ENCODE data around the gene RSRC1.
A peak's percentile ranks its signal among the peaks of the same experiment; 100 is the strongest.
"Not testable (repeated sequence)": the region's sequence is repeated elsewhere in the genome, so short reads cannot be mapped to it uniquely, and the experiment has no call there.

The RSRC1 gene

GRCh38 chr3:158101335-158102241 is 8.3 kb upstream of the RSRC1 start:
- no peak for DNase-seq

- no peak for DNase-seq
Observed at GRCh38 chr3:158102242-158103080, 7.4 kb upstream of the RSRC1 start.

- no peak for DNase-seq
Observed at GRCh38 chr3:158103081-158103886, 6.6 kb upstream of the RSRC1 start.

GRCh38 chr3:158103887-158104327 is 6.0 kb upstream of the RSRC1 start:
- no peak for DNase-seq

GRCh38 chr3:158104431-158104921 is 5.4 kb upstream of the RSRC1 start:
- DNase-seq, result no peak

- no peak for DNase-seq
Observed at GRCh38 chr3:158105119-158105709, 4.7 kb upstream of the RSRC1 start.

- no peak for DNase-seq
Observed at GRCh38 chr3:158105710-158106253, 4.1 kb upstream of the RSRC1 start.

GRCh38 chr3:158106766-158107471 is 3.0 kb upstream of the RSRC1 start:
- DNase-seq, result no peak

- no peak for DNase-seq
Observed at GRCh38 chr3:158107605-158108444, 2.1 kb upstream of the RSRC1 start.

GRCh38 chr3:158108445-158108985 is 1.4 kb upstream of the RSRC1 start:
- peak; percentile 47 for DNase-seq

- DNase-seq, result no peak
Observed at GRCh38 chr3:158109295-158109803, 540 bp upstream of the RSRC1 start.

GRCh38 chr3:158110658-158111018 is 749 bp downstream of the RSRC1 start:
- no peak for DNase-seq

GRCh38 chr3:158111861-158112260 is 2.0 kb downstream of the RSRC1 start:
- DNase-seq, result no peak

- not testable (repeated sequence) for DNase-seq
Observed at GRCh38 chr3:158113595-158113994, 3.7 kb downstream of the RSRC1 start.

GRCh38 chr3:158120330-158120729 is 10.4 kb downstream of the RSRC1 start:
- DNase-seq, result no peak

- DNase-seq, result no peak
Observed at GRCh38 chr3:158121295-158121694, 11.4 kb downstream of the RSRC1 start.

- DNase-seq, result not testable (repeated sequence)
Observed at GRCh38 chr3:158122721-158123120, 12.8 kb downstream of the RSRC1 start.

- DNase-seq, result no peak
Observed at GRCh38 chr3:158127250-158128219, 17.6 kb downstream of the RSRC1 start.

GRCh38 chr3:158128755-158129154 is 18.9 kb downstream of the RSRC1 start:
- no peak for DNase-seq
